SK-N-SH (cell line): ENCODE data around the gene GNG14. TPM values are rescaled to one million over a fixed set of nuclear protein-coding genes. Genes with fewer than 3 reads are reported as not detected.

Source experiments
- CTCF ChIA-PET: fragments of 300-600, 350-600 bp; formaldehyde crosslinking; extraction: SDS; loops from one replicate; lab custom pipeline; 2021; lab: Yijun Ruan, JAX
- POLR2A ChIA-PET: fragments of 350-600 bp; sonication (Branson Sonifier 250); formaldehyde crosslinking; extraction: SDS; loops from one replicate; lab custom pipeline; 2020; ENCODE audit warnings: antibody characterized with exemption, inconsistent platforms; lab: Yijun Ruan, JAX
- DNase-seq: peaks from one replicate; pipeline ENCODE4 v3.0.0; 2012
- H2AFZ ChIP-seq: fragments of 200-600 bp; sonication (generic); 2 replicates; pipeline ENCODE4 v1.8.1; 2016; ENCODE audit warnings: antibody characterized with exemption, mild to moderate bottlenecking, low read depth
- H3F3A ChIP-seq: fragments of 200-600 bp; sonication (generic); replicated peaks from 2 replicates; pipeline ENCODE3; 2016; ENCODE audit warnings: antibody characterized with exemption, mild to moderate bottlenecking; ENCODE audit not compliant: insufficient read depth
- H3K27ac ChIP-seq, 2 experiments: fragments of 200-500 bp in 1 of 2; fragments of 200-600 bp in 1 of 2; sonication (Bioruptor generic) in 1 of 2; sonication (generic), shearing (Covaris generic) in 1 of 2; 2 replicates each; pipeline versions ENCODE4 v1.5.1 to v1.6.1; 2014 to 2016; ENCODE audit warnings: low read depth in 2 of 2, inconsistent platforms in 1 of 2, low read length in 1 of 2, mild to moderate bottlenecking in 1 of 2, mixed read lengths in 1 of 2
- H3K27me3 ChIP-seq: fragments of 200-600 bp; sonication (generic), shearing (Covaris generic); 2 replicates; pipeline ENCODE4 v1.6.1; 2016; ENCODE audit warnings: mixed run types; ENCODE audit not compliant: insufficient read depth
- H3K36me3 ChIP-seq, 2 experiments: fragments of 200-500 bp in 1 of 2; fragments of 200-600 bp in 1 of 2; sonication (Bioruptor generic) in 1 of 2; sonication (generic) in 1 of 2; replicated peaks in 1 of 2; 2 replicates each; pipeline versions ENCODE3 to v1.5.1; 2014 to 2016; ENCODE audit warnings: low read length in 1 of 2, mild to moderate bottlenecking in 1 of 2; ENCODE audit not compliant: insufficient read depth in 2 of 2, control insufficient read depth in 1 of 2
- H3K4me1 ChIP-seq, 2 experiments: fragments of 200-500 bp in 1 of 2; fragments of 200-600 bp in 1 of 2; sonication (Bioruptor generic) in 1 of 2; sonication (generic), shearing (Covaris generic) in 1 of 2; 2 replicates each; pipeline versions ENCODE4 v1.5.1 to v1.6.1; 2014 to 2016; ENCODE audit warnings: low read depth in 1 of 2, low read length in 1 of 2, mixed run types in 1 of 2; ENCODE audit not compliant: insufficient read depth in 2 of 2, control insufficient read depth in 1 of 2
- H3K4me2 ChIP-seq: fragments of 200-600 bp; sonication (generic), shearing (Covaris generic); 2 replicates; pipeline ENCODE4 v1.6.1; 2017; ENCODE audit warnings: mixed run types
- H3K4me3 ChIP-seq, 2 experiments: fragments of 200-500 bp in 1 of 2; fragments of 200-600 bp in 1 of 2; sonication (Bioruptor generic) in 1 of 2; sonication (generic), shearing (Covaris generic) in 1 of 2; 2 replicates each; pipeline versions ENCODE4 v1.5.1 to v1.8.1; 2014 to 2016; ENCODE audit warnings: low read depth in 2 of 2, inconsistent platforms in 1 of 2, low read length in 1 of 2, mild to moderate bottlenecking in 1 of 2, mixed read lengths in 1 of 2, moderate library complexity in 1 of 2
- H3K79me2 ChIP-seq: fragments of 200-600 bp; sonication (generic); 2 replicates; pipeline ENCODE4 v1.8.1; 2017; ENCODE audit warnings: mild to moderate bottlenecking; ENCODE audit not compliant: insufficient read depth
- H3K9ac ChIP-seq: fragments of 200-600 bp; sonication (generic); 2 replicates; pipeline ENCODE4 v1.6.1; 2017; ENCODE audit warnings: mixed run types
- H3K9me2 ChIP-seq: fragments of 200-600 bp; sonication (generic); 2 replicates; pipeline ENCODE4 v1.6.1; 2017; ENCODE audit warnings: mixed run types
- H3K9me3 ChIP-seq: fragments of 200-600 bp; sonication (generic); 2 replicates; pipeline ENCODE4 v1.6.1; 2017; ENCODE audit warnings: mixed run types, mild to moderate bottlenecking, moderate library complexity
- H4K20me1 ChIP-seq: fragments of 200-600 bp; sonication (generic); 2 replicates; pipeline ENCODE4 v1.6.1; 2017; ENCODE audit warnings: mild to moderate bottlenecking, mixed run types; ENCODE audit not compliant: insufficient read depth
- ELF1 ChIP-seq: IDR thresholded peaks from 2 replicates; pipeline ENCODE4 v1.4.0; 2012
- GABPA ChIP-seq: IDR thresholded peaks from 2 replicates; pipeline ENCODE4 v1.4.0; 2012; ENCODE audit warnings: low read depth, mild to moderate bottlenecking
- GATA2 ChIP-seq: sonication (generic); formaldehyde crosslinking; IDR thresholded peaks from 2 replicates; pipeline ENCODE4 v1.5.0; 2020; ENCODE audit warnings: mild to moderate bottlenecking, missing genetic modification reagents
- IRF3 ChIP-seq: fragments of 150-350 bp; IDR thresholded peaks from 2 replicates; pipeline ENCODE4 v1.6.1; 2016; ENCODE audit warnings: mild to moderate bottlenecking, low read depth, low read length
- JUND ChIP-seq: IDR thresholded peaks from 2 replicates; pipeline ENCODE4 v1.4.0; 2012
- MEF2A ChIP-seq: IDR thresholded peaks from 2 replicates; pipeline ENCODE4 v1.4.0; 2012; ENCODE audit warnings: low read depth, borderline replicate concordance
- MXI1 ChIP-seq: IDR thresholded peaks from 2 replicates; pipeline ENCODE4 v1.6.1; 2012; ENCODE audit warnings: mild to moderate bottlenecking, low read depth, low read length, improper control_type of control experiment
- NRF1 ChIP-seq: IDR thresholded peaks from 2 replicates; pipeline ENCODE4 v1.6.1; 2012; ENCODE audit warnings: low read depth, mild to moderate bottlenecking, low read length
- RAD21 ChIP-seq: IDR thresholded peaks from 2 replicates; pipeline ENCODE4 v1.6.1; 2012; ENCODE audit warnings: mild to moderate bottlenecking, low read length
- RCOR1 ChIP-seq: fragments of 150-350 bp; IDR thresholded peaks from 2 replicates; pipeline ENCODE4 v1.6.1; 2017; ENCODE audit warnings: antibody characterized with exemption, low read length
- RFX5 ChIP-seq: IDR thresholded peaks from 2 replicates; pipeline ENCODE4 v1.6.1; 2012; ENCODE audit warnings: mild to moderate bottlenecking, improper control_type of control experiment, low read length
- SMC3 ChIP-seq: IDR thresholded peaks from 2 replicates; pipeline ENCODE4 v1.6.1; 2012; ENCODE audit warnings: low read depth, low read length, improper control_type of control experiment
- TAF1 ChIP-seq: IDR thresholded peaks from 2 replicates; pipeline ENCODE4 v1.6.1; 2012; ENCODE audit warnings: low read depth, mild to moderate bottlenecking, low read length, moderate library complexity, borderline replicate concordance
- TEAD4 ChIP-seq: IDR thresholded peaks from 2 replicates; pipeline ENCODE4 v1.4.0; 2012; ENCODE audit warnings: mild to moderate bottlenecking, borderline replicate concordance; ENCODE audit not compliant: insufficient read depth
- WGBS: methylation state at CpG from one replicate; pipeline ENCODE4 v1.1.6; 2017; ENCODE audit warnings: low lambda C conversion rate; 5-methylcytosine and 5-hydroxymethylcytosine counted together
- polyA plus RNA-seq, 3 experiments: library from polyadenylated mRNA; depleted of rRNA; stranded (reverse); fragments of >200 nt; gene quantifications; 2 replicates each; pipeline ENCODE4 v1.2.3, GENCODE V29; 2012
- TF ChIP-seq, protein P1 (sequence below): IDR thresholded peaks from 2 replicates; pipeline ENCODE4; 2012
- TF ChIP-seq, protein P2 (sequence below): IDR thresholded peaks from 2 replicates; pipeline ENCODE4 v1.4.0; 2012; ENCODE audit warnings: low read depth, borderline replicate concordance
- TF ChIP-seq, protein P3 (sequence below): IDR thresholded peaks from 2 replicates; pipeline ENCODE4 v1.4.0; 2012; ENCODE audit warnings: low read depth, borderline replicate concordance
- TF ChIP-seq, protein P4 (sequence below): fragments of 150-350 bp; IDR thresholded peaks from 2 replicates; pipeline ENCODE4 v1.6.1; 2017; ENCODE audit warnings: antibody characterized with exemption, low read length, low read depth, borderline replicate concordance

The GNG14 gene
- polyA plus RNA-seq, 1 of the 3 experiments (the other 2 are of a cell fraction): not detected

GRCh38 chr19:12689581-12690216 lies 1.9 kb downstream of the GNG14 start:
- no peaks in the 10 kb centered on the region for H3K9me3 ChIP-seq
- no peak overlapping the region for H2AFZ ChIP-seq
- H3K9ac ChIP-seq: no peak overlapping the region
- H3K27me3 ChIP-seq: no peaks in the 10 kb centered on the region
- peaks cover 4% of the 10 kb centered on the region for H3F3A ChIP-seq
- peaks cover 0 to under 1% of the 10 kb centered on the region in 2 experiments; a peak in 1 of 4 replicates for H3K4me1 ChIP-seq
- CTCF ChIA-PET: interaction anchor here (1.5 kb wide), 1 partner anchor 13 kb away, joined by 4 read pairs; no protein-coding TSS in a partner anchor
- no peak overlapping the region for H3K27ac ChIP-seq
- DNase-seq: no peak
- no peaks in the 10 kb centered on the region for H3K9me2 ChIP-seq
- H3K4me2 ChIP-seq: no peak overlapping the region
- POLR2A ChIA-PET: no interaction called here
- no peak overlapping the region for H3K4me3 ChIP-seq
- TF ChIP-seq, protein P1, sequence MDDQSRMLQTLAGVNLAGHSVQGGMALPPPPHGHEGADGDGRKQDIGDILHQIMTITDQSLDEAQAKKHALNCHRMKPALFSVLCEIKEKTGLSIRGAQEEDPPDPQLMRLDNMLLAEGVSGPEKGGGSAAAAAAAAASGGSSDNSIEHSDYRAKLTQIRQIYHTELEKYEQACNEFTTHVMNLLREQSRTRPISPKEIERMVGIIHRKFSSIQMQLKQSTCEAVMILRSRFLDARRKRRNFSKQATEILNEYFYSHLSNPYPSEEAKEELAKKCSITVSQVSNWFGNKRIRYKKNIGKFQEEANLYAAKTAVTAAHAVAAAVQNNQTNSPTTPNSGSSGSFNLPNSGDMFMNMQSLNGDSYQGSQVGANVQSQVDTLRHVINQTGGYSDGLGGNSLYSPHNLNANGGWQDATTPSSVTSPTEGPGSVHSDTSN: no peak
- no peak for TF ChIP-seq RAD21
- no peak for TF ChIP-seq MXI1
- no peak for TF ChIP-seq TAF1
- no peak for TF ChIP-seq JUND
- TF ChIP-seq, protein P2, sequence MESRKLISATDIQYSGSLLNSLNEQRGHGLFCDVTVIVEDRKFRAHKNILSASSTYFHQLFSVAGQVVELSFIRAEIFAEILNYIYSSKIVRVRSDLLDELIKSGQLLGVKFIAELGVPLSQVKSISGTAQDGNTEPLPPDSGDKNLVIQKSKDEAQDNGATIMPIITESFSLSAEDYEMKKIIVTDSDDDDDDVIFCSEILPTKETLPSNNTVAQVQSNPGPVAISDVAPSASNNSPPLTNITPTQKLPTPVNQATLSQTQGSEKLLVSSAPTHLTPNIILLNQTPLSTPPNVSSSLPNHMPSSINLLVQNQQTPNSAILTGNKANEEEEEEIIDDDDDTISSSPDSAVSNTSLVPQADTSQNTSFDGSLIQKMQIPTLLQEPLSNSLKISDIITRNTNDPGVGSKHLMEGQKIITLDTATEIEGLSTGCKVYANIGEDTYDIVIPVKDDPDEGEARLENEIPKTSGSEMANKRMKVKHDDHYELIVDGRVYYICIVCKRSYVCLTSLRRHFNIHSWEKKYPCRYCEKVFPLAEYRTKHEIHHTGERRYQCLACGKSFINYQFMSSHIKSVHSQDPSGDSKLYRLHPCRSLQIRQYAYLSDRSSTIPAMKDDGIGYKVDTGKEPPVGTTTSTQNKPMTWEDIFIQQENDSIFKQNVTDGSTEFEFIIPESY: no peak
- TF ChIP-seq ELF1: no peak
- no peak for TF ChIP-seq SMC3
- TF ChIP-seq MEF2A: no peak
- no peak for TF ChIP-seq GABPA
- TF ChIP-seq IRF3: no peak
- no peak for TF ChIP-seq GATA2 (CRISPR knock-in tag)
- TF ChIP-seq RFX5: no peak
- TF ChIP-seq, protein P3, sequence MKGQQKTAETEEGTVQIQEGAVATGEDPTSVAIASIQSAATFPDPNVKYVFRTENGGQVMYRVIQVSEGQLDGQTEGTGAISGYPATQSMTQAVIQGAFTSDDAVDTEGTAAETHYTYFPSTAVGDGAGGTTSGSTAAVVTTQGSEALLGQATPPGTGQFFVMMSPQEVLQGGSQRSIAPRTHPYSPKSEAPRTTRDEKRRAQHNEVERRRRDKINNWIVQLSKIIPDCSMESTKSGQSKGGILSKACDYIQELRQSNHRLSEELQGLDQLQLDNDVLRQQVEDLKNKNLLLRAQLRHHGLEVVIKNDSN: no peak
- no peak for TF ChIP-seq TEAD4
- TF ChIP-seq RCOR1: no peak
- no peak for TF ChIP-seq NRF1
- TF ChIP-seq, protein P4, sequence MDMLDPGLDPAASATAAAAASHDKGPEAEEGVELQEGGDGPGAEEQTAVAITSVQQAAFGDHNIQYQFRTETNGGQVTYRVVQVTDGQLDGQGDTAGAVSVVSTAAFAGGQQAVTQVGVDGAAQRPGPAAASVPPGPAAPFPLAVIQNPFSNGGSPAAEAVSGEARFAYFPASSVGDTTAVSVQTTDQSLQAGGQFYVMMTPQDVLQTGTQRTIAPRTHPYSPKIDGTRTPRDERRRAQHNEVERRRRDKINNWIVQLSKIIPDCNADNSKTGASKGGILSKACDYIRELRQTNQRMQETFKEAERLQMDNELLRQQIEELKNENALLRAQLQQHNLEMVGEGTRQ: no peak
- 100% methylated on average over 6 of the region's 26 CpGs for WGBS
- no peaks in the 10 kb centered on the region for H4K20me1 ChIP-seq
- peaks cover 0 to 3% of the 10 kb centered on the region in 2 experiments for H3K36me3 ChIP-seq
- no peaks in the 10 kb centered on the region for H3K79me2 ChIP-seq
